Peyer's patch (tissue), 4 donors: Measurements from ENCODE around the gene TPM2.

Source experiments
- POLR2A ChIP-seq, 2 donors: fragments of 450-650 bp; IDR thresholded peaks; one replicate each; pipeline ENCODE4 v1.5.1; 2017; ENCODE audit warnings: antibody characterized with exemption in 2 of 2, mild to moderate bottlenecking in 2 of 2, moderate library complexity in 2 of 2
- TF ChIP-seq, protein P1 (sequence below), 6 experiments: fragments of 450-650 bp in 4 of 6; fragments of 200-600 bp in 2 of 6; sonication (generic) in 1 of 6; IDR thresholded peaks; one replicate each; pipeline ENCODE4 v1.5.1; 2017 to 2019; ENCODE audit warnings: antibody characterized with exemption in 6 of 6, mild to moderate bottlenecking in 3 of 6, moderate library complexity in 1 of 6

- TF ChIP-seq, protein P1, sequence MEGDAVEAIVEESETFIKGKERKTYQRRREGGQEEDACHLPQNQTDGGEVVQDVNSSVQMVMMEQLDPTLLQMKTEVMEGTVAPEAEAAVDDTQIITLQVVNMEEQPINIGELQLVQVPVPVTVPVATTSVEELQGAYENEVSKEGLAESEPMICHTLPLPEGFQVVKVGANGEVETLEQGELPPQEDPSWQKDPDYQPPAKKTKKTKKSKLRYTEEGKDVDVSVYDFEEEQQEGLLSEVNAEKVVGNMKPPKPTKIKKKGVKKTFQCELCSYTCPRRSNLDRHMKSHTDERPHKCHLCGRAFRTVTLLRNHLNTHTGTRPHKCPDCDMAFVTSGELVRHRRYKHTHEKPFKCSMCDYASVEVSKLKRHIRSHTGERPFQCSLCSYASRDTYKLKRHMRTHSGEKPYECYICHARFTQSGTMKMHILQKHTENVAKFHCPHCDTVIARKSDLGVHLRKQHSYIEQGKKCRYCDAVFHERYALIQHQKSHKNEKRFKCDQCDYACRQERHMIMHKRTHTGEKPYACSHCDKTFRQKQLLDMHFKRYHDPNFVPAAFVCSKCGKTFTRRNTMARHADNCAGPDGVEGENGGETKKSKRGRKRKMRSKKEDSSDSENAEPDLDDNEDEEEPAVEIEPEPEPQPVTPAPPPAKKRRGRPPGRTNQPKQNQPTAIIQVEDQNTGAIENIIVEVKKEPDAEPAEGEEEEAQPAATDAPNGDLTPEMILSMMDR (IDR thresholded peaks at IDR 0.05): no peak
- no peak for TF ChIP-seq POLR2A (IDR thresholded peaks at IDR 0.05)
Observed at GRCh38 chr9:35737143-35737542, 47.4 kb upstream of the TPM2 start.
